Neural progenitor cell (in vitro differentiated cells): ENCODE measurements around the gene KCNK3.

Source experiments
- EZH2phosphoT487 ChIP-seq: fragments of 200-600 bp; sonication (generic); IDR thresholded peaks from 2 replicates; pipeline ENCODE4 v1.6.1; 2017; ENCODE audit warnings: antibody characterized with exemption
- TF ChIP-seq, protein P1 (sequence below): fragments of 200-600 bp; sonication (generic); IDR thresholded peaks from 2 replicates; pipeline ENCODE4 v1.5.1; 2017; ENCODE audit warnings: antibody characterized with exemption, mild to moderate bottlenecking

DNA sequence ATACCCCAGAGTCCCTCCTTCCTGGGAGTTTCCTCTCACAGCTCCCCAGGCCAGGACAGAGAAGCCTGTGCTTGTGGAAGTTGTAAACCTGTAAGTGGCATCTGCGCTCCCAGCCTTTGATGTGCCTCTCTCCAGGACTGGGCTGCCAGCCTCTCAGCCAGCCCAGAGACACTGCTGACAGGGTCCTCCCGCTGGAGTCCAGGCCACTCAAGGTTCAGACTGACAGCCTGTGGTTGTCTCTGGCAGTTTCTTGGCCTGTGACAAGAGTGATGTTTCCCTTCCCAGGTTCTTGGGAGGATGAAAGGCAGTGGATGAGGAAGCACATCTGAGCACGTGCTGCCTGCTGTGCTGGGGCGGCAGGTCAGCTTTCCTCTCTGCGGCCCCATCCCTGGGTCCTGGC lies 74.6 kb downstream of the KCNK3 start:
- TF ChIP-seq, protein P1, sequence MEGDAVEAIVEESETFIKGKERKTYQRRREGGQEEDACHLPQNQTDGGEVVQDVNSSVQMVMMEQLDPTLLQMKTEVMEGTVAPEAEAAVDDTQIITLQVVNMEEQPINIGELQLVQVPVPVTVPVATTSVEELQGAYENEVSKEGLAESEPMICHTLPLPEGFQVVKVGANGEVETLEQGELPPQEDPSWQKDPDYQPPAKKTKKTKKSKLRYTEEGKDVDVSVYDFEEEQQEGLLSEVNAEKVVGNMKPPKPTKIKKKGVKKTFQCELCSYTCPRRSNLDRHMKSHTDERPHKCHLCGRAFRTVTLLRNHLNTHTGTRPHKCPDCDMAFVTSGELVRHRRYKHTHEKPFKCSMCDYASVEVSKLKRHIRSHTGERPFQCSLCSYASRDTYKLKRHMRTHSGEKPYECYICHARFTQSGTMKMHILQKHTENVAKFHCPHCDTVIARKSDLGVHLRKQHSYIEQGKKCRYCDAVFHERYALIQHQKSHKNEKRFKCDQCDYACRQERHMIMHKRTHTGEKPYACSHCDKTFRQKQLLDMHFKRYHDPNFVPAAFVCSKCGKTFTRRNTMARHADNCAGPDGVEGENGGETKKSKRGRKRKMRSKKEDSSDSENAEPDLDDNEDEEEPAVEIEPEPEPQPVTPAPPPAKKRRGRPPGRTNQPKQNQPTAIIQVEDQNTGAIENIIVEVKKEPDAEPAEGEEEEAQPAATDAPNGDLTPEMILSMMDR = no peak
- TF ChIP-seq EZH2phosphoT487 = no peak
